Renal cortical epithelial cell (primary cell): Measurements from ENCODE around the gene ZNF681. TPM values are rescaled to one million over a fixed set of nuclear protein-coding genes. Genes with fewer than 3 reads are reported as not detected.
A peak's percentile ranks its signal among the peaks of the same experiment; 100 is the strongest.
"Not testable (repeated sequence)": the region's sequence is repeated elsewhere in the genome, so short reads cannot be mapped to it uniquely, and the experiment has no call there.

ENCODE experiments used
- DNase-seq: peaks from one replicate; pipeline ENCODE4 v3.0.0-alpha.2; 2011; ENCODE audit warnings: low read depth
- total RNA-seq: library from RNA; depleted of rRNA; stranded (reverse); fragments of >200 nt; gene quantifications from 2 replicates; pipeline ENCODE4 v1.2.3, GENCODE V29; 2014

The ZNF681 gene
- total RNA-seq = 2.3 and 2.8 TPM in 2 replicates

DNA sequence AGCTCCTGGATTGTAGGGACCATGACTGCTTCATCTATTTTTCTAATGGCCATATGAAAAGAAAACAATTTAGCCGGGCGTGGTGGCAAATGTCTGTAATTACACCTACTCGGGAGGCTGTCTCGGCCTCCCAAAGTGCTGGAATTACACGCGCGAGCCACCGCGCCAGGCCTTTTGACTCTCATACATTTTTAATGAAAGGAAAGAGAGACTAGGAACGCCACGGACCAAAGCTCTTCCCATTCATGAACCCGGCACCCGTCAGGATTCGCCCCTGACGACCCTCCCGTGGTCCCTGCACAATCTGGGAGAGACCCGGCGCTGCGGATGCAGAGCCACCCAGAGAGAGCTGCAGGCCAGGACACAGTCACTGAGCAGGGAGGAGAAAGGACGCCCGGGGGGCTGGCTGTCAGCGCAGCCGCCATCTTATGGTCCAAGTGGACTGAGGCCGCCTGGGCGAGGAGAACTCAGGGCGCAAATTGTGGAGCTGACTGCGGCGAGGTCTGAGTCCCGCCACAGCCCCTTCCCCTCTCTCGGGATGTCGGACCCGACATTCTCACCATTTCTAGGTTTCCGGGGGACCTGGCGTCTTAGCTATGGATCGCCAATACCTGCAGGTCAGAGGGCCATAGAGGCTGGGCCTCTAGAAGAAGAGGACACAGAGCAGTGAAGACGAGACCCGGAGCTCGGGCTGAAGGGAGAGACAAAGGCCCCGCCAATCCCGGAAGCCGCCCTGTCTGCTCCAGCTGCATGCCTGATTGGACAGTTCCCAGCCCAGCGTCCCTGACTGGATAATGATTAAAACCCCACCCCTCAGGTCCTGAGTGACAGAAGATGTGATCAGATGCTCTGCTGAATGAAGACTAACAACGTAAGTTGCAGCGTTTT lies at the start of gene ZNF681:
TSS of gene ZNF681 (minus strand) at position 705 of the 888 bp plus-strand sequence. CDS start at position 563, 142 bp downstream.
- peak; percentile 81 for DNase-seq

DNA sequence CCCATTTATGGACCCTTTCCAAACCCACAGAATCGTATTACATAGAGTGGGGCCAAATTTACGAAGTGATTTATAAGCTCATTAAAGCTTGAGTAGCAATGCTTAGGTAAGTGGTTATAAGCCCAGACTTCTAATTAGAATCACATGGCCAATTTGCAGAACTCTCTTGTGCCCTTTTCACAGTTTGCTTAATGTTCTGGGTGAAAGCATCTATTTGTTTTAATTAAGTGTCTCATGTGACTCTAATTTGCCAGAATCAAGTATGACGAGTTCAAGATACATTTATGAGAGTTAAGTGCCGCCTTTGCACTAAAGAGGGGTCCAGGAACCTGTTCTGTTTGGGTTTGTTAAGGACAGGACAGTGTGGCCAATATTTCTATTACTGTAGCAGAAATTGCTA lies 46.0 kb upstream of the ZNF681 start:
- no peak for DNase-seq

DNA sequence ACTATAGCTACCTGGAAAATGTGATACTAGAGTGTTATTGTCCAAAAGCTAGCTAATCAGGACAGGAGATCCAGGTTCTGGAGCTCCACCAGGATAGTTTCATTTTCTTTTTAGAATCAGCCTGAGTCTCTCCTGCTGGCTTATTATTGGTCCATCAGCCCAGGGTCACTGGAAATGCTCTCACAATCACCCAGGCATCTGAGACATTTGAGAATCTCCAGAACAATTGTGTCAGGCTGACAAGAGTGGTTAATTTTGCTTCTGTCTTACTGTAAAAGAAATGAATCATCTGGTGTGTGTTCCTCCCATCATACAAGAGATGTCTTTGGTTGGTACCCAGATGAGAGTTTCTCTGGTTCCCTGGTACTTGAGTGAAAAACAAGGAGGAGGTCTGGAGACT lies 43.6 kb upstream of the ZNF681 start:
- DNase-seq = peak; percentile 2

DNA sequence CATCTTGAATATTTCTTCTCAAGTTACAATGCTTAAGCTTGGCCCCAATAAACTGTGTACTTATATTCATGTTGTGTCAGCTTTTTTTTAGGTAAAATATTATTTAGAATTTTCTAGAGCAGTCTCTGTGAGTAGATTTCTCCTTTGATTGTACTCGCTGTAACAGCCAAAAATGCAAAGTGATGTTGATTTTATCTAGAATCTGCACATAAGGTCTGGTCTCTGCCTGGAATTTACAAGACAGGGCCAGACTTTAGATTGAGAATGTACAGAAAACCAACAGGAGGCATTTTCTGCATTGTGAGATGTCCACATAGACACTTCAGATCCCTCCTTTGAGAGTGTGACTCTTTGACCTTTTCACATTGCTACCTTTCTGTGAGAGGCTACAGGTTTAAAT lies 43.1 kb upstream of the ZNF681 start:
- DNase-seq = no peak

DNA sequence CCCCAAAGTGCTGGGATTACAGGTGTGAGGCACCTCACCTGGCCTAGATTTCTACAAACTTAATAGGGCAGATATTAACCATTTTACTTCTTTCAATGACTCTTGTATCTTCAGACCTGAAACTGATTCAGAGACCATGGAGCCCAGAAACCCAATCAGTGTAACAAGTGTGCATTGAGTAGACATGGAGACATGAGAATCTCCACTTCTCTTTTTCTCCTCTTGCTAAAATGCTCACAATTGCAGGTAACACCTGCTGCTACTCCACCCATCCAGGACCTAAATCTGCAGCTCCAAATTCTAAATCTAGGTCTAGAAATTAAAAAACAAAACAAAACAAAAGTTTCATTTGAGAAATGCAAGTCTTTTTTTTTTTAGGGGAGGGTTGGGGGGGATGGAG lies 42.2 kb upstream of the ZNF681 start:
- no peak for DNase-seq

DNA sequence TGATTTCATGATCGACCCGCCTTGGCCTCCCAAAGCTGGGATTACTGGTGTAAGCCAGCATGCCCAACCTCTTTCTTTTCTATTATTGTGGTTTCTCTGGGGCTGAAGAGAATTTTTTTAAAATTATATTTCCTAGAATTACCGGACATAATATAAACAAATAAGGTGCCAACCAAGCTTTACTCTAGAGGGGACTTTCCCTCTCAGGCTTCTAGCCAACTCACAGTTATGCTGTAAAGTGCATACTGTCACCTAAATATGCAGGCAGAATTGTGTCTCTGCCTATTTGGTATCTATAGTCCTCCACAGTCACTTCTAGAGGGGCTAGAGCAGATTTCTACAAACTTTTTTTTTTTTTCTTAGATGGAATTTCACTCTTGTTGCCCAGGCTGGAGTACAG lies 41.6 kb upstream of the ZNF681 start:
- DNase-seq = no peak

DNA sequence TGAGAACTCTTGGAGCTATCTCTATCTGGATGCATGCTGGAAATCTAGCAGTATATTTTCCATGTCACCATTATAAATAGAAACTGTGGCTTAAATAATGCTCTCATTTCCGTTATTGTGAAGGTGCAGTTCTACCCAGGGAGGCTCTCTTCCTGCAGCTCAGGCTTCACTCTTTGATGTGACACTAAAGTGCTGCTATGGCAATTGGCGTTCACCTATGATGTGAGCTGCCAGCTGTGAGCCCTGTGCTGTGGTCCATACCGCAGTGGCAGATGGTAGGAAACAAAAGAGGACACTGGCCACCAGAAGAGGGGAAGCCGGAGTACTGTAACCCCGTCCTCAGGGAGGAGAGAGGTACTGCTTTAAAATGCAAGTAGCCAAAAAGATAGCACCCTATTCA lies 40.6 kb upstream of the ZNF681 start:
- DNase-seq = no peak

DNA sequence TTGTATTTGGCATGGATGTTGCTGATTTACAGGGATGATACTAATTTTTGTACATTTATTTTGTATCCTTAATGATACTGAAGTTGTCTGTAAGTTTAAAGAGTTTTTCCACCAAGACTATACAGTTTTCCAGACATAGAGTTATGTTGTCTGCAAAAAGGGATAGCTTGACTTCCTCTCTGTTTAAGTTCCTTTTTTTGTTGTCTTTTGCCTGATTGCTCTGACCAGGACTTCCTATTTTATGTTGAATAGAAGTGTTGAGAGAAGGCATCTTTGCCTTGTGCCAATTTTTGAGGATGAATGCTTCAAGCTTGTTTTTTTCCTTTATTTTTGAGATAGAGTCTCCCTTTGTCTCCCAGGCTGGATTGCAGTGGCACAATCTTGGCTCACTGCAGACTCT lies 36.8 kb upstream of the ZNF681 start:
- no peak for DNase-seq

DNA sequence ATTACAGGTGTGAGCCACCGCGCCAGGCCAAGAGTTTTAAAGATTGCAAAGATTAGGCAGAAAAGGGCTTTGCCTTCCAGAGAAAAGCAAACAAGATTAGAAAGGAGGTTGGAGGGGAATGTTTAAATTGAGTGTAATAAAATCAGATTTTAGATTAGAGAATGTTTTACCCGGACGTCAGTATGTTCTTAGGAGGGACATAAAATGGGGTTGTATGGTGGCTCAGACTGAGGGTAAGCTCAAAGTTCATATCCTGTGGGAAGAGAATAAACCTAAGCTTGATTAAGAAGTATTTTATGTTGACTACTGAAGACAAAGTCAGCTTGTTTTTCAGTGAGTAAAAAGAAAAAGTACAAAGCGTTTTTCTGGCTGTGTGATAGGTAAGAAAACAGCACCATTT lies 34.1 kb upstream of the ZNF681 start:
- no peak for DNase-seq

DNA sequence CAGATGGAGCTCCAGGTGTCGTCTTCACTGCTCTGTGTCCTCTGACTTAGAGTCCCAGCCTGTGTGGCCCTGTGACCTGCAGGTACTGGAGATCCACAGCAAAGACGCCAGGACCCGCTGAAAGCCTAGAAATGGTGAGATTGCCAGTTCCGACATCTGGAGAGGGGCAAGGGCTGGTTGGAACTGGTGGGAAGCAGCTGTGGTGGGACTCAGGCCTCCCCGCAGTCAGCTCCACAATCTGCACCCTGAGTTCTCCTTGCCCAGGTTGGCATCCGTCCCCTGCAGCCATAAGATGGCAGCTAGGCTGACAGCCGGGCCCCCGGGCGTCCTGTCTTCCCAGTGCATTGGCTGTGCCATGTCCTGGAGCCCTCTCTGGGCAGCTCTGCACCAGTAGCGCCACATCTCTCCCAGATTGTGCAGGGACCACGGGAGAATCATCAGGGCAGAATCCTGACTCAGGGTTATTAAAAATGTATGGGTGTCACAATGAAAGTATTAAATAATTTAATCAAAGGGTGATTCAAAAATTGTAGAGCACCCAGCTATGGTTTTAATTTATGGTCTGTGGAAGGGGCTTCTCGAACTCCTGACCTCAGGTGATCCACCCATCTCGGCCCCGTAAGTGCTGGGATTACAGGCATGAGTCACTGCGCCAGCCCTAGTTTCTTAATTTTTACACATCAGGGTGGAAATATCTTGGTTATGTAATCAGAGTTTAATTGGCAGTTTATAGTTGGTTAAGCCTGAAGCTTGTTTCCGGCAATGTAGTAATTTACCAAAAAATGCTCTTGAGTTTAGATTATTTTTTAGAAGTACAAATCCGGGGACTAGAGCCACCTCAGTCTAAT lies 32.2 kb upstream of the ZNF681 start:
- DNase-seq = no peak

DNA sequence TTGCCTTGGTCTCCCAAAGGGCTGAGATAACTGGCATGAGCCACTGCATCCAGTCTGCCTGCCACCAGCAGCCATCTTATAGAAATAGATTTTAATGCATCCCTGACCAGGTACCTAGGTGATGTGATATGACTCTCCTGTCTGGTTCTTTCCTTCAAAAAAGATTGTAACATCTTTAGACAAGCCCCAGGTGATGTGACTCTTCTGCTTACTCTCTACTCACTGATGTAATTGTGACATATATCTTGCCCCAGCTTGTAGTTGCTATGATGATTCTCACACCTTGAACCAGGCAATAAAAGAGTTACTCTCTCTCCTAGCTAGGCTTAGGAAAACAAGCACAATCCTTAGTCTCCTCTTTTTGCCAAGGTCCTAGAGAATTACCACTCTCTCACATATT lies 30.6 kb upstream of the ZNF681 start:
- DNase-seq = no peak

DNA sequence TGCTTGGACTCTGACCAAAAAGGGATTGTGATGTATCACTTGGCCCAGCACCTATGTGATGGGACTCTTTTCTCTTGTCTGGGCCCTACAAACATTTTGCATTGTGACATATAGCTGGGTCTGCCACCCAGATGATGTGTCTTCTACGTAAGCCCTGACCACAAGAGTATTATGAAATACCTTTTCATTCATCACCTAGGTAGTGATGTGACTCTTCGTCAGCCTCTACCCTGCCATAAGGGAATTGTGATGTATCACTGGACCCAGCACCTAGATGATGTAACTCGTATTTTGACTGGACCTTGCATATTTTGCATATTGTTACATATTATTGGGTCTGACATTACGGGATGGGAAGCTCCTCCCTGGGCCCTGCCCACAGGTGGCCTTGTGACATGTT lies 29.7 kb upstream of the ZNF681 start:
- DNase-seq = no peak

DNA sequence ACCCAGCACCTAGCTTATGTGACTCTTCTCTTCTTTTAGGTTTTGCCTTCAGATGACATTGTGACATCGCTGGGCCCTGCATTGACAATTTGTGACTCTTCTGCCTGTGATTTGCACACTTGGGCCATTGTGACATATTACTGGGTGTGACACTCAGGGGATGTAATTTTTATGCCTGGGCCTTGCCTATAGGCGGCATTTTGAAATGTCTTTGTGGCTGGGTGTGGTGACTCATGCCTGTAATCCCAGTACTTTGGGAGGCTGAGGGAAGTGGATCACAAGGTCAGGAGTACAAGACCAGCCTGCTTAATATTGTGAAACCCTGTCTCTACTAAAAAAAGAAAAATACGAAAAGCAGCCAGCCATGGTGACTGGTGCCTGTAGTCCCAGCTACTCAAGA lies 28.4 kb upstream of the ZNF681 start:
- peak; percentile 27 for DNase-seq

DNA sequence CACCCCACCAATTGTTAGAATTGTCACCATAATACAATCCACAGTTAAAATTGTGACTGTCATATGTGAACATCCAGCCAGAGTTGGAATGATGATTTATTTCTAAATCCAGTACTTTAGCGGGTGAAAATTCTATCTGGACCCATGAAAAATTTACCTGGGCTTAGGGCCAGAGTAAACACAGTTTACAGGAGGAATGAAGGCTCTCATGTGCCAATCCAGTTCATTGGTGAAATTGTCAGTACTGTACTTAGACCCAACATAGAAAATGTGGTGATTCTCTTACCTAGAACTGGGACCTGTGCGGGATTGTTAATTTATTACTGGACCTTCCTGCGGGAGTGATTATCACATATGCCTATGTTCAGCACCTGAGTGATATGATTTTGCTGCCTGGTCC lies 27.3 kb upstream of the ZNF681 start:
- DNase-seq = no peak

DNA sequence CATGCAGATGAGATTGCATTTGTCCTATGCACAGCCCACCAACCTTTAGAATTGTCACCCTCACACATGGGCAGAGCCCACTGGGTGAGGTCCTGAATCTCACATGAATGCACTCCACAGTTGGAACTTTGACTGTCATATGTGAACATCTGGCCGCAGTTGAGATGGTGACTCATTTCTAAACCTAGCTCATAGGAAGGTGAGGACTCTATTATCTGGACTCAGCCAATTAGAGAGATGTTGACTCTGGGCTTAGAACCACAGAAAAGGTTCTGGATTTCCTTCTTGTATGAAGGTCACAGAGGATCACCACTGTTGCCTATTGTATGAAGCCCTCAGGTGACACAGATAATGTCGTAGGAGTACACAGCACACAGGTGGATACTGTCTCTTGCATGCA lies 25.6 kb upstream of the ZNF681 start:
- no peak for DNase-seq

DNA sequence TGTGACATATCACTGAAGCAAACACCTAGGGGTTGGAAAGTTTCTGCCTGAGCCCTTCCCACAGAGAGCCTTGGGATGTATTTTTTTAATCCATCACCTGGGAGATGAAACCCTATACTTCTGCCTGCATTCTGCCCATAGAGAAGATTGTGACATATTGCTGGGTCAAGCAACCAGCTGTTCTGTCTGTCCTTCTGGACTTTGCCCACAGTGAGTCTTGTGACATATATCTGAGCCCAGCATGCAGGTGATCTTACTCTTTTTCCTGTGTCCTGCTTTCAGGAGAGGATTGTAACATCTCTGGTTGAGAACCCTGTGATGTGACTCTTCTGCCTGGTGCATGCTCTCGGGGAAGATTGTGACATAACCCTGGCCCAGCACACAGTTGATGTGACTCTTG lies 24.9 kb upstream of the ZNF681 start:
- DNase-seq = no peak

DNA sequence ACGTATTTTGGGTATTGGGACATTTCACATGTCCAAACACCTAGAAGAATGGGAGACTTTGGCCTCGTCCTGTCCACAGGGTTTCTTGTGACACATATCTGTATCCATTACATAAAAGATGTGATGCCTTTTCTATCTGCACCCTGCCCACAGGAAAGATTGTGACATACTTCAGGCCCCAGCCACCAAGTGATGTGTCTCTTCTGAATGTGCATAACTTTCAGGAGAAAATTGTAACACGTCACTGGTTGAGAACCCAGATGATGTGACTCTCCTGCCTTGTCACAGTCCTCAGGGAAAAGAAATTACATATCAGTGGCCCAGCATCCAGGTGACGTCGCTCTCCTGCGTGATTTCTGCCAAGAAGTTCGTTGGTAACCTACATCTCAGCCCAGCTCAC lies 21.0 kb upstream of the ZNF681 start:
- DNase-seq = no peak

DNA sequence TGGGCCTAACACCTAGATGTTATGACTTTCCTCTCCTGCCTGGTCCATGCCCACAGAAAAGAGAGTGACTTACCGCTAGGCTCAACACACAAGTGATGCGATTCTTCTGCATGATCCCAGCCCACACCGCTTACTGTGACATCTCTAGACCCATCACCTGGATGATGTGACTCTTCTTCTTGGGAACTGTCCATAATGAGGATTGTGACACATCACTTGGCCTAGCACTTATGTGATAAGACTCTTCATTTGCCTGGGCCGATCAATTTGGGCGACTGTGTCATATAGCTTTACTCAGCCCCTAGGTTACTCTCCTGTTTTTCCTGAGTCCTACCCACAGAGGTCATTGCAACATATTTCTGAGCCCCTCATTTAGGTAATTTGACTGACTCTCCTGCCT lies 19.9 kb upstream of the ZNF681 start:
- no peak for DNase-seq

DNA sequence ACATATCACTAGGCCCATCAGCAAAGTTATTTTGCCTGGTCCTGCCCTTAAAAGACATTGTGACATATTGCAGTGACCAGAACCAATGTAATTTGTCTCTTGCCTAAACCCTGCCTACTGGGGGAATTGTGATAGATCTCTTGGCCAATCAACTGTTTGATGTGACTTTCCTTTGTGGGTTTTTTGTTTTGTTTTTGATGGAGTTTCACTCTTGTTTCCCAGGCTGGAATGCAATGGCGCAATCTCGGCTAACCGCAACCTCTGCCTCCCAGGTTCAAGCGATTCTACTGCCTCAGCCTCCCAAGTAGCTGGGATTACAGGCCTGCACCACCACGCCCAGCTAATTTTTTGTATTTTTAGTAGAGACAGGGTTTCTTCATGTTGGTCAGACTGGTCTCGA lies 19.3 kb upstream of the ZNF681 start:
- DNase-seq = not testable (repeated sequence)

DNA sequence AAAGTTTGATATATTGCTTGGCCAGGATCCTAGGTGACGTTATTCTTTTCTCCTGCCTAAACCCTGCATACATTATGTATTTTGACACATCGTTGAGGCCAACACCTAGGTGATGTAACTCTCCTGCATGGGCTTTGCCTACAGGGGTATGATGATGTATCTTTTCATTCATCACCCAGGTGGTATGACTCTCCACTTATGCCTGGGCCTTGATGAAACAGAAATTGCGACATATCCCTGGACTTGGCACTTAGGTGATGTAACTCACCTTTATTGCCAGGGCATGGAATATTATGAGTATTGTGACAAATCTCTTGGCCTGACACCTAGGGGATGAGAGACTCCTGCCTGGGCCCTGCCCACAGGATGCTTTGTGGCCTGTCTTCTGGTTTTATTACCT lies 18.5 kb upstream of the ZNF681 start:
- no peak for DNase-seq

DNA sequence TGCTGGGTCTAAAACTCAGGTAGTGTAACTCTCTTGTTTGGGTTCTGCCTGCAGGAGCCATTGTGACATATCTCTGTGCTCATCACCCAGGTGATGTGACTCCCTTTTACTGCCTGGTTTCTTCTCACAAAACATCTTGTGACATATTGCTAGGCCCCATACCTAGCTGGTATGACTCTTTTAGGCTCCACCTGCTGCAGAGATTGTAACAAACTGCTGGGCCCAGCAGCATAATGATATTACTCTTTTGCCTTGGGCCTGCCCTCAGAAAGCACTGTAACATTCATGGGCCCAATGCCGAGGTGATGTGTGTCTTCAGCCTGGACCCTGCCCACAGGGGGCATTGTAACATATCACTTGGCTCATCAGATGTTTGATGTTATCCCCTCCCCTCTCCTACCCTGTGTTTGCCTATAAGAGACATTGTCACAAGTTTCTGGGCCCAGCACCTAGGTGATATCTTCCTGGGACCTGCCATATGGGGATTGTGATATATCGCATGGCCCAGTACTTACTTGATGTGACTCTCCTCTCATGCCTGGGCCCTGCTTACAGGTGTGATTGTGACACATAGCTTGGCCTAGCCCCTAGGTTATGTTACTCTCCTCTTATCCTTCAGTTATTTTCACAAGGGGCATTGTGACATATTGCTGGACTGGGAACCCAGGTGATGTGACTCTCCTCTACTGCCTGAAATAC lies 18.0 kb upstream of the ZNF681 start:
- DNase-seq = no peak

DNA sequence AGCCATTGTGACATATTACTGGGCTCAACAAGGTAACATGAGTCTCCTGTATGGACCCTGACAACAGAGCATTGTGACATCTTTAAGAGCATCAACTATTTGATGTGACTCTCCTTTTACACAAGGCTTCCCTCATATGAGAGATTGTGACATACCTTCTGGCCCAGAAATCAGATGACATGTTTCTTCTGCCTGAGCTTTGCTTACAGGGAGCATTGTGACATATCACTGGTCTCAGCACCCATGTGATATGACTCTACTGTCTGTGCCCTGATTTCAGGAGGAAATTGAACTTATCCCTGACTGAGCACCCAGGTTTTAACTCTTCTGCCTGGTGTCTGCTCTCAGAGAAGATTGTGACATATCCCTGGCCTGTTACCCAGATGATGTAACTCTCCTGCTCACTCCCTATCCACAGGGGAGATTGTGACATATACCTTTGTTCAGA lies 15.9 kb upstream of the ZNF681 start:
- no peak for DNase-seq
